Activated naive CD4-positive, alpha-beta T cell treated with anti-CD3 and anti-CD28 coated beads, Interleukin-2, amount 50 U/mL, for 24 hours (primary cell): ENCODE measurements around the gene TBC1D22A.
"Not testable (repeated sequence)": the region's sequence is repeated elsewhere in the genome, so short reads cannot be mapped to it uniquely, and the experiment has no call there.

ENCODE experiments used
- H3K27ac Mint-ChIP-seq: one replicate; pipeline ENCODE4 v1.8.0; 2021; ENCODE audit warnings: mild to moderate bottlenecking, mixed read lengths
- H3K27me3 Mint-ChIP-seq: one replicate; pipeline ENCODE4 v1.8.0; 2021; ENCODE audit warnings: mixed read lengths
- H3K36me3 Mint-ChIP-seq: one replicate; pipeline ENCODE4 v1.8.0; 2021; ENCODE audit warnings: mixed read lengths
- H3K4me1 Mint-ChIP-seq: one replicate; pipeline ENCODE4 v1.8.0; 2021; ENCODE audit warnings: mixed read lengths
- H3K4me3 Mint-ChIP-seq: one replicate; pipeline ENCODE4 v1.8.0; 2021; ENCODE audit warnings: mild to moderate bottlenecking, mixed read lengths
- H3K9me3 Mint-ChIP-seq: one replicate; pipeline ENCODE4 v1.8.0; 2021; ENCODE audit warnings: mixed read lengths

Gene TBC1D22A

DNA sequence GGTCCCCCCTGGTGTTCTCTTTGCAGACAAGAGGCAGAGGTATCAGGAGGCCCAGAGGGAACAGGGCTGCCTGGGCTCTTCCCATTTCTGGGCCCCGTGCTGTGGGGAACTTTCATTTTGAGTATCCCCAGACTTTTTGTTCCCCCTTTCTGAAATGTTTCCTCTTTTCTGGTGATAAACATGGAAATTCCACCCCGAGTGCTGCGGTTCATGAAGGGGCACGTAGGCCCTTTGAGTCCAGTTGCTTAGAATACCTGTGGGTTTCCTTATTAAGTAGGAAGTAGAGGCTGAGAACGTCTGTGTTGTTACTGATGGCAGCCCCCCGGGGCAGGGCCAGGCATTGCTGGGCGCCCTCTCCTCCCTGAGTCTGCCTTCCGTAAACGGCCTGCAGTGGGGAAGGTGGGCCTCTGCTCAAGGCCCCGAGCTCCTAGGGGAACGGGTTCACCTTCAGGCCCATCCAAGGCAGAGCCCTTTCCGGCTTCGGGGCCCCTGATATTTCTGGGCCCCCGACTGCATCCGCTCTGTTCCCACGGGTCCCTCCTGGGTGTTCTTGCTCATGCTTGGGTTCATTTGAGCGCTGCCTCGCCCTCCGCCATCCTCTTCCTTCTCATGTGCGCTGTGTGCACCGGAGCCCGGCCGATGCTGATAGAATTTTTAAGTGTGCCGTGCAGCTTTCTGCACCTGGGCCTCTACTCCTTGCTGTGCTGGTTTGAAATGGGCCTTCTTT, 12.0 kb downstream of the TBC1D22A start:
- no peaks in the 10 kb centered on the region for H3K27me3 Mint-ChIP-seq
- H3K36me3 Mint-ChIP-seq, result no peaks in the 10 kb centered on the region
- H3K4me3 Mint-ChIP-seq, result peak overlapping the region; percentile 78
- H3K9me3 Mint-ChIP-seq, result no peaks in the 10 kb centered on the region
- H3K27ac Mint-ChIP-seq, result peak overlapping the region; percentile 98
- H3K4me1 Mint-ChIP-seq, result peaks cover 83% of the 10 kb centered on the region

DNA sequence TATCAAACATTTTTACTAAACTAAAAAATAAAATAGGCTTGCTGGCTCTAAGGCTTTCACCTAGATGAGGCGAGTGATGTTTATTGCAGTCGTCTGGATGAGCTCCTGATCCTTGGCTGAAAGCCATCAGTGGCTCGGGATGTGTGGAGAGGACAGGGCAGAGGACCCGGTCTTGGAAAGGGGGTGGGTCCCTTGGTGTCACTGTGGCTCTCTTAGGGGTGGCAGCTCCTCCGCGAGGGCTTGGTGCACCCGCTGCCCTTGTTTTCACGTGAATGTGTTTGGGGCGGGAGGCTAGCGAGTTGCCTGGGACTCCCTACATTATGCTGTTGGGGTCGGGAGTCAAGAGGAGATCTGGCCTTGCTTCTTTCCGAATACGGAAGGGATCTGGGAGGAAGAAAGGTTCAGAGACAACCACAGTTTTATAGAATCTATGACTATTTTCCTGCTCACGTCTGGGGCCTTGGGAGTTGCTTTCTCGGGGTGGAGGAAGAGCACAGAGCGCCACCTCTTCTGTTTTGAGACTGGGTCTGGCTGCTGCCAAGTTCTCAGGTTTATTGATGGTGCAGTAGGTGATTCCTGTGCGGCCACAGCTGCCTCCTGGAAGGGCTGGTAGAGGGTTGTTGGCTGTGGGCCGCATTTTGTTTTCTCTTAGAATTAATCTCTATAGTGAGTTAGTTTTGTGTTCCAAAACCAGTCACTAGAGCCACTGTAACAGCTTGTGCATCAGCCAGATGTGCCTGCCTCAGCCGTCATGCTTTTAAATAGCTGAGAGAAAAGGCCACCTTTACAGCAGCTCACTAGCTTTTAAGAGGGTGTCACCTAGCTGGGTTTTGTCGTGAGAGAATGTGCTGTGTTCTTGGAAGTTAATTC, 12.8 kb downstream of the TBC1D22A start:
- Mint-ChIP-seq H3K36me3 (no peaks in the 10 kb centered on the region), H3K4me1 (peaks cover 83% of the 10 kb centered on the region), H3K4me3 (peak overlapping the region; percentile 78), H3K9me3 (no peaks in the 10 kb centered on the region), H3K27me3 (no peaks in the 10 kb centered on the region), H3K27ac (peak overlapping the region; percentile 98)

DNA sequence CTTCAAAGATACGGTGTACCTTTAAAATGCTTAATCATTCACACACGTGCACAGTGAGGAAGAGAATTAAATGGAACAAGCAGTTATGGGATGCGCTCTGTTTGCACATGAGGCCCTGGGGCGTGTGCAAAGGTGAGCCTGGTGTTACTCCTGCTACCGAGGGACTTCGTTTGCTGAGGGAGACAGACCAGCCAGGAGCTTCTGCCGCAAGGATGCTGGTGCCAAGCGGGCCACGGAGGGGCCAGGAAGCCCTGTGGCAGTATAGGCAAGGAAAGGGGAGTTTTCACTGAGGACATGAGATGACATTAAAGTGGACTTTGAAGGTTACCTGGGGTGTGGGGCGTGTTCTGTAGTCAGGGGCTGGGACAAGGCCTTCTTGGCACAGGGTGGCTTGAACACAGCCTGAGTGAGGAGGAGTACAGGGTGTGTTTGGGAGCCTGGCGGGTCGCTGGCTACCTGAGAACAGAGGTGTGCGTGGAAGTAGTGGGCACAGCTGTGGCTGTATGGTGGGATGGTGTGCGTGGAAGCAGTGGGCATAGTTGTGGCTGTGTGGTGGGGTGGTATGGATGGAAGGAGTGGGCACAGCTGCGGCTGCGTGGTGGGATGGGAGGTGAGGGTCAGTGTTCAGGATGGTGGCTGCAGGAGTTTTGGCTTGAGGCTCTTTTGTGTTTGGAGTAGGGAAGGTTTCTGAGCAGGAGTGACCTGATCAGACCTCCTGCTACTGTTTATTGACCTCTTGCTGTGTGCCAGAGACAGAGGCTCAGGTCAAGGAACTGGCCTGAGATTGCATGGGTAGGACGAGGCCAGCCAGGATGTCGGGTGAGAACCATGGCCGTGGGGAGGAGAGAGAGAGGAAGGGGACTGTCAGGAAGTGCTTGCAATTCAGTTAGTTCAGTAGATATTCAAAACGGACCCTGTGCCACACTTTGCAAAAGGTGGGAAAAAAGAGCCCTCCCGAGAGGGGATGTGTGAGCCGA, 13.7 kb downstream of the TBC1D22A start:
- Mint-ChIP-seq H3K27me3 (no peaks in the 10 kb centered on the region), H3K4me3 (peak overlapping the region; percentile 78)

GRCh38 chr22:46776876-46777608, 14.6 kb downstream of the TBC1D22A start:
- no peaks in the 10 kb centered on the region for H3K9me3 Mint-ChIP-seq
- H3K4me1 Mint-ChIP-seq, result peaks cover 80% of the 10 kb centered on the region
- H3K27me3 Mint-ChIP-seq, result no peaks in the 10 kb centered on the region
- H3K27ac Mint-ChIP-seq, result peak overlapping the region; percentile 95
- H3K36me3 Mint-ChIP-seq, result no peaks in the 10 kb centered on the region
- H3K4me3 Mint-ChIP-seq, result peak overlapping the region; percentile 70

More for the DNA sequence above, 13.7 kb downstream of the TBC1D22A start:
- Mint-ChIP-seq H3K27ac (peak overlapping the region; percentile 98), H3K4me1 (peaks cover 79% of the 10 kb centered on the region), H3K36me3 (no peaks in the 10 kb centered on the region), H3K9me3 (no peaks in the 10 kb centered on the region)

- H3K4me1 Mint-ChIP-seq, result peaks cover 84% of the 10 kb centered on the region
- peak overlapping the region; percentile 70 for H3K4me3 Mint-ChIP-seq
- no peaks in the 10 kb centered on the region for H3K27me3 Mint-ChIP-seq
- H3K9me3 Mint-ChIP-seq, result no peaks in the 10 kb centered on the region
- no peaks in the 10 kb centered on the region for H3K36me3 Mint-ChIP-seq
- peak overlapping the region; percentile 95 for H3K27ac Mint-ChIP-seq
These were observed 15.1 kb downstream of the TBC1D22A start for GRCh38 chr22:46777609-46777970.

DNA sequence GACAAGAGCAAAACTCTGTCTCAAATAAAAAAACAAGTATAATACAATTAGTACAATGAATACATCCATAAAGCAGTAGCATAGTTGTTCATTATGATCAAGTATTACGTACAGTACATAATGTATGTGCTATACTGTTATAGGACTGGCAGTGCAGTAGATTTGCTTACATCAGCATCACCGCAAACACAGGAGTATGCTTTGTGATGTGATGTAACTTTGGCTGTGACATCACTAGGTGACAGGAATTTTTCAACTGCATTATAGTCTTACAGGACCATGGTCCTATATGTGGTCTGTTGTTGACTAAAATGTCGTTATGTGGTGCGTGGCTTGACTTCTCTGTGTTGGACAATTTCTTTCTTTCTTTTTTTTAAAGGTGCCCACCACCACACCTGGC, 16.6 kb downstream of the TBC1D22A start:
- H3K27ac Mint-ChIP-seq, result no peak overlapping the region
- H3K4me3 Mint-ChIP-seq, result no peak overlapping the region
- H3K4me1 Mint-ChIP-seq, result peaks cover 84% of the 10 kb centered on the region
- no peaks in the 10 kb centered on the region for H3K27me3 Mint-ChIP-seq
- no peaks in the 10 kb centered on the region for H3K36me3 Mint-ChIP-seq
- H3K9me3 Mint-ChIP-seq, result no peaks in the 10 kb centered on the region

DNA sequence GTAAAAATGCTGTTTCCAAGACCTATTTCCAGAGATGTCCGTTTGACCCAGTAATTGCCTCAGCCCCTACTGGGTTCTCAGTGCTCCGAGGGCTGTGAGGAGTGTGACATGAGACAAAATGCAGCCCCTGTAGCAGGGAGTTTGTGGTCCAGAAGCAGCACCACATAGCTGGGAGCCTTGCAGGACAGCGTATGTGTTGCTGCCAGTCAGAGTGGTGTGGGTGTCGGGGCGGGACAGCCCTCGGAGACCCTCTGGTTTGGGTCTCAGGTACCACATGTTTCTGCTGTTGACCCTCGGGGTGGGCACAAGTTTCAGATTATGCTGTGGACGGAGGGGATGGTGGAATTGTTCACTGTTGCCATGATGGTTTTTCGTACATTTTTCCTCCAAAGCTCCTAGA, 17.2 kb downstream of the TBC1D22A start:
- H3K36me3 Mint-ChIP-seq, result no peaks in the 10 kb centered on the region
- H3K27ac Mint-ChIP-seq, result no peak overlapping the region
- H3K4me1 Mint-ChIP-seq, result peaks cover 82% of the 10 kb centered on the region
- no peaks in the 10 kb centered on the region for H3K27me3 Mint-ChIP-seq
- H3K9me3 Mint-ChIP-seq, result no peaks in the 10 kb centered on the region
- H3K4me3 Mint-ChIP-seq, result no peak overlapping the region

DNA sequence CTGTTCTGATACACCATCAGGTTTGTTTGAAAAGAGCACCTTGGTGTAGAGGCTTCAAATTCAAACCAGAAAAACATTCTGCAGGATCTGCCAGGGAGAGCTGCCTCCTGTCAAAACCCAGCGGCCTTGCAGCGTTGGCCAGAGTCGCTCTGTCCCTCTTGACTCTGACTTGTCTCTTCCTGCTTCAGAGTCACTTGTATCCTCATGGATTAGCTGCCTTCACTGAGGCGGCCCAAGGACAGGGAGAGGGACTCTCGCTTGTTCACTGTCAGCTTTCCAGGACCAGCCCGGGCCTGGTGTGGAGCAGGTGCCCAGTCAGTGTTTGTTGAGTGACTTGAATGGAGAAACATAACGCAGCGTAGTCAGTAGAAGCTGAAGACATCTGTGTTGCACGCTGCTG, 18.0 kb downstream of the TBC1D22A start:
- H3K9me3 Mint-ChIP-seq, result no peaks in the 10 kb centered on the region
- H3K4me3 Mint-ChIP-seq, result no peak overlapping the region
- H3K27me3 Mint-ChIP-seq, result no peaks in the 10 kb centered on the region
- H3K27ac Mint-ChIP-seq, result peak overlapping the region; percentile 55
- peaks cover 74% of the 10 kb centered on the region for H3K4me1 Mint-ChIP-seq
- no peaks in the 10 kb centered on the region for H3K36me3 Mint-ChIP-seq

- Mint-ChIP-seq H3K27ac (no peak overlapping the region), H3K4me3 (no peak overlapping the region), H3K9me3 (no peaks in the 10 kb centered on the region), H3K4me1 (peaks cover 66% of the 10 kb centered on the region), H3K27me3 (no peaks in the 10 kb centered on the region), H3K36me3 (no peaks in the 10 kb centered on the region)
These were observed 18.8 kb downstream of the TBC1D22A start for GRCh38 chr22:46781291-46781690.

DNA sequence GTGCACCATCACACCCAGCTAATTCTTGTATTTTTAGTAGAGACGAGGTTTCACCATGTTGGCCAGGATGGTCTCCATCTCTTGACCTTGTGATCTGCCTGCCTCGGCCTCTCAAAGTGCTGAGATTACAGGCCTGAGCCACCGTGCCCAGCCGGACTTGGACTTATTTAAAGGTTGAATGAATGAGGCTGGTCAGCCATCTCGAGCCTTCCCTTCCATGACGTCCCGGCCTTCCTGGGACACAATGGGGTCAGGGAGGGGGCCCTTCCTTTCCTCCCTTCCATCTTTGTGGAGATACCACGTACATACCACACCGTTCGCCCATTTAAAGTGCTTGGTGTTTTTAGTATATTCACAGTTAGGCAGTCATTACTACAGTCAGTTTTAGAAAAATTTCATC, 19.8 kb downstream of the TBC1D22A start:
- not testable (repeated sequence) for H3K4me3 Mint-ChIP-seq, H3K27ac Mint-ChIP-seq, H3K9me3 Mint-ChIP-seq, H3K27me3 Mint-ChIP-seq, H3K36me3 Mint-ChIP-seq
- H3K4me1 Mint-ChIP-seq, result peaks cover 62% of the 10 kb centered on the region

DNA sequence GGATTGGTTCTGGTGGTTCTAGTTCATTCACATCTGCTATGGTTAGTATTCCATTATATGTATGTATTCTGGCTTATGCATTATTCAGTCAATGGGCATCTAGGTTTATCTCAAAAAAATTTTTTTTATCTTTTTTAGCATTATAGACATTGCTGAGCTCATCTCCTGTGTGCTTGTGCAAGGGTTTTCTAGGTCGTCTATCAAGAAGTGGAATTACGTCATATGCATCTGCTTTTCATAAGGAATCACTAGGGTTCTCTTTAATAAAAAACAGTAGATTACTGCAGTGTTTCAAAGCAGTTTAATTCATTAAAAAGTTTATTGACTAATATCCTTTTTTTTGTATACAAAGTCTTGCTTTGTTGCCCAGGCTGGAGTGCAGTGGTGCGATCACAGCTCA, 21.3 kb downstream of the TBC1D22A start:
- Mint-ChIP-seq H3K27ac (no peak overlapping the region), H3K36me3 (peaks cover 4% of the 10 kb centered on the region), H3K27me3 (no peaks in the 10 kb centered on the region), H3K4me3 (no peak overlapping the region), H3K9me3 (no peaks in the 10 kb centered on the region), H3K4me1 (peaks cover 61% of the 10 kb centered on the region)

DNA sequence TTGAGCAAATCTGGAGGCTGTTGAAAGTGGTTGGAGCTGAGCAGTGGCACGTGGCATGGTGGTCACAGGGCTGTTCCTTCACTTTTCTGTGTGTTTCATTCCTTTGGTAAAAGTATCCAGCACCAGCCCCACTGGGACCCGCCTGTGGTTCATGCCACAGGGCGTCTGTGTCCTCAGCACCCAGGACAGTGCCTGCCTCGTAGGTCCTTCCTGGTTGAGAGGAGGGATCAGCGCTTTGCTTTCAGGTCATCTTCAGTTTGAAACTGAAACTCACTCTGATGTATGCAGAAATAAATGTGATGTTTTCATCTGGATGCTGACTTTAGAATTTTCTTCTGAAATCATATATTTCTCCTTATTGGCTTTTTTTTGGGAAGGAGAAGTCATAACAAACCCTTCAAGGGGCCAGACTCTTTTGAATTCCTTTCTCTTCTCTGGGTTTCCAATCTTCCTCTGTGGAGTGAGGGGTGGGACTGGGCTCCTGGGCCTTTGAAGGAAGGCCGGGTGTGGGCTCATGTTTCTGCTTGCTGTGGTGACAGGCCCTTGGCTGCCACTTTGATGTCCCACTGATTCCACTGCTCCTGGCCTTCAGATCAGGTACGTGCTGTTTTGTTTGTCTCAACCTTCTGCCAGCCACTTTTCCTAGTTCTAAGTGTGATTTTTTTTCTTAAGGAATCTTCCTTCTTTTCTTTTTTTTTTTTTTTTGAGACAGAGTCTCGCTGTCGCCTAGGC, 26.2 kb downstream of the TBC1D22A start:
- Mint-ChIP-seq H3K4me1 (peaks cover 62% of the 10 kb centered on the region), H3K27me3 (no peaks in the 10 kb centered on the region), H3K27ac (peak overlapping the region; percentile 79), H3K4me3 (no peak overlapping the region), H3K9me3 (no peaks in the 10 kb centered on the region), H3K36me3 (peaks cover 4% of the 10 kb centered on the region)

- H3K36me3 Mint-ChIP-seq, result peaks cover 4% of the 10 kb centered on the region
- peak overlapping the region; percentile 96 for H3K27ac Mint-ChIP-seq
- no peaks in the 10 kb centered on the region for H3K9me3 Mint-ChIP-seq
- peaks cover 54% of the 10 kb centered on the region for H3K4me1 Mint-ChIP-seq
- no peak overlapping the region for H3K4me3 Mint-ChIP-seq
- H3K27me3 Mint-ChIP-seq, result no peaks in the 10 kb centered on the region
These were observed 27.5 kb downstream of the TBC1D22A start for GRCh38 chr22:46789992-46790391.

GRCh38 chr22:46791201-46791731, 28.8 kb downstream of the TBC1D22A start:
- Mint-ChIP-seq H3K27ac (peak overlapping the region; percentile 98), H3K9me3 (no peaks in the 10 kb centered on the region), H3K27me3 (no peaks in the 10 kb centered on the region), H3K4me3 (peak overlapping the region; percentile 85), H3K36me3 (peaks cover 4% of the 10 kb centered on the region), H3K4me1 (peaks cover 54% of the 10 kb centered on the region)
